Stomach (tissue), 4 donors: ENCODE measurements around the gene NISCH.

ENCODE experiments used
- CTCF ChIP-seq, 7 experiments: fragments of 450-650 bp in 4 of 7; fragments of 200-600 bp in 3 of 7; sonication (generic) in 3 of 7; IDR thresholded peaks; one replicate each; pipeline ENCODE4 v1.5.1; 2016 to 2019; ENCODE audit warnings: antibody characterized with exemption in 7 of 7, control low read depth in 2 of 7, mild to moderate bottlenecking in 1 of 7
- EP300 ChIP-seq: sonication (generic); formaldehyde crosslinking; IDR thresholded peaks from one replicate; pipeline ENCODE4 v1.6.1; 2017; ENCODE audit warnings: antibody characterized with exemption
- POLR2A ChIP-seq, 4 donors: fragments of 450-650 bp; IDR thresholded peaks; one replicate each; pipeline ENCODE4 v1.6.1; 2016; ENCODE audit warnings: antibody characterized with exemption in 4 of 4, control low read depth in 2 of 4, mild to moderate bottlenecking in 1 of 4, moderate library complexity in 1 of 4
- POLR2AphosphoS5 ChIP-seq, 3 donors: sonication (generic); formaldehyde crosslinking; IDR thresholded peaks; one replicate each; pipeline ENCODE4 v1.6.1; 2016; ENCODE audit warnings: antibody characterized with exemption in 3 of 3

- no peak for TF ChIP-seq CTCF (IDR thresholded peaks at IDR 0.05)
- TF ChIP-seq POLR2A (IDR thresholded peaks at IDR 0.05): peak in 2 of 4 donors; percentile 89 to 90
- peak; percentile 98 to 100 (median 100) for TF ChIP-seq POLR2AphosphoS5 (IDR thresholded peaks at IDR 0.05)
- TF ChIP-seq EP300: no peak
These were observed 81.2 kb downstream of the NISCH start, which contains the start of gene UQCC5 for GRCh38 chr3:52536369-52537164.
